Measurements from ENCODE around the gene U2AF1L4. TPM values are rescaled to one million over a fixed set of nuclear protein-coding genes. Genes with fewer than 3 reads are reported as not detected.
A peak's percentile ranks its signal among the peaks of the same experiment; 100 is the strongest.
"Not testable (repeated sequence)": the region's sequence is repeated elsewhere in the genome, so short reads cannot be mapped to it uniquely, and the experiment has no call there.

U2AF1L4 gene
- total and polyA plus RNA-seq, 4 donors = 8.8 to 37.7 (median 24.7) TPM

- 48% methylated on average over 15 of the region's 16 CpGs for WGBS (ENCODE audit: insufficient coverage)
- H3K27ac ChIP-seq (ENCODE audit: low read depth, low read length) = no peak overlapping the region
- H3K36me3 ChIP-seq (ENCODE audit: control insufficient read depth, insufficient read depth, low read length) = peaks cover 23% of the 10 kb centered on the region
- H3K9me3 ChIP-seq (ENCODE audit: control insufficient read depth, insufficient read depth, low read length) = no peaks in the 10 kb centered on the region
- H3K4me1 ChIP-seq (ENCODE audit: control insufficient read depth, insufficient read depth, low read length) = peaks cover 39% of the 10 kb centered on the region
- peak overlapping the region; percentile 4 for H3K4me3 ChIP-seq (ENCODE audit: low read depth, low read length)
- no peaks in the 10 kb centered on the region for H3K27me3 ChIP-seq (ENCODE audit: control insufficient read depth, insufficient read depth, low read length)
- DNase-seq (ENCODE audit: low read depth in 4 of 6, low spot score in 6 of 6) = peak in 1 of 6 donors; percentile 32
Observed at GRCh38 chr19:35774274-35775045, 29.2 kb upstream of the U2AF1L4 start.

- 67% methylated on average over 5 of the region's 9 CpGs for WGBS (ENCODE audit: insufficient coverage)
Observed at GRCh38 chr19:35773020-35773806, 28.0 kb upstream of the U2AF1L4 start.

GRCh38 chr19:35772362-35772761 lies 27.1 kb upstream of the U2AF1L4 start:
- H3K27me3 ChIP-seq (ENCODE audit: control insufficient read depth, insufficient read depth, low read length); H3K9me3 ChIP-seq (ENCODE audit: control insufficient read depth, insufficient read depth, low read length); H3K27ac ChIP-seq (ENCODE audit: low read depth, low read length); DNase-seq (ENCODE audit: low read depth in 4 of 6, low spot score in 6 of 6); H3K4me3 ChIP-seq (ENCODE audit: low read depth, low read length): not testable (repeated sequence)
- 94% methylated on average over 4 of the region's 5 CpGs for WGBS (ENCODE audit: insufficient coverage)
- Histone ChIP-seq H3K36me3 (ENCODE audit: control insufficient read depth, insufficient read depth, low read length) (peaks cover 14% of the 10 kb centered on the region), H3K4me1 (ENCODE audit: control insufficient read depth, insufficient read depth, low read length) (peaks cover 24% of the 10 kb centered on the region)

More at GRCh38 chr19:35773020-35773806, 28.0 kb upstream of the U2AF1L4 start:
- H3K4me3 ChIP-seq (ENCODE audit: low read depth, low read length) = no peak overlapping the region
- no peaks in the 10 kb centered on the region for H3K27me3 ChIP-seq (ENCODE audit: control insufficient read depth, insufficient read depth, low read length)
- no peak for DNase-seq (ENCODE audit: low read depth in 4 of 6, low spot score in 6 of 6)
- H3K27ac ChIP-seq (ENCODE audit: low read depth, low read length) = no peak overlapping the region
- H3K36me3 ChIP-seq (ENCODE audit: control insufficient read depth, insufficient read depth, low read length) = peaks cover 14% of the 10 kb centered on the region
- H3K9me3 ChIP-seq (ENCODE audit: control insufficient read depth, insufficient read depth, low read length) = no peaks in the 10 kb centered on the region
- peaks cover 30% of the 10 kb centered on the region for H3K4me1 ChIP-seq (ENCODE audit: control insufficient read depth, insufficient read depth, low read length)

GRCh38 chr19:35768082-35768421 lies 22.8 kb upstream of the U2AF1L4 start:
- no peak overlapping the region for H3K27ac ChIP-seq (ENCODE audit: low read depth, low read length)
- 49% methylated on average over 14 of the region's 15 CpGs for WGBS (ENCODE audit: insufficient coverage)
- H3K9me3 ChIP-seq (ENCODE audit: control insufficient read depth, insufficient read depth, low read length) = no peaks in the 10 kb centered on the region
- H3K36me3 ChIP-seq (ENCODE audit: control insufficient read depth, insufficient read depth, low read length) = peaks cover 45% of the 10 kb centered on the region
- H3K4me1 ChIP-seq (ENCODE audit: control insufficient read depth, insufficient read depth, low read length) = peaks cover 2% of the 10 kb centered on the region
- no peak overlapping the region for H3K4me3 ChIP-seq (ENCODE audit: low read depth, low read length)
- no peak for DNase-seq (ENCODE audit: low read depth in 4 of 6, low spot score in 6 of 6)
- H3K27me3 ChIP-seq (ENCODE audit: control insufficient read depth, insufficient read depth, low read length) = no peaks in the 10 kb centered on the region

GRCh38 chr19:35767288-35768081 lies 22.3 kb upstream of the U2AF1L4 start:
- no peak overlapping the region for H3K27ac ChIP-seq (ENCODE audit: low read depth, low read length)
- peaks cover 2% of the 10 kb centered on the region for H3K4me1 ChIP-seq (ENCODE audit: control insufficient read depth, insufficient read depth, low read length)
- no peak for DNase-seq (ENCODE audit: low read depth in 4 of 6, low spot score in 6 of 6)
- H3K27me3 ChIP-seq (ENCODE audit: control insufficient read depth, insufficient read depth, low read length) = no peaks in the 10 kb centered on the region
- peaks cover 48% of the 10 kb centered on the region for H3K36me3 ChIP-seq (ENCODE audit: control insufficient read depth, insufficient read depth, low read length)
- 50% methylated on average over 32 of the region's 34 CpGs for WGBS (ENCODE audit: insufficient coverage)
- no peak overlapping the region for H3K4me3 ChIP-seq (ENCODE audit: low read depth, low read length)
- H3K9me3 ChIP-seq (ENCODE audit: control insufficient read depth, insufficient read depth, low read length) = no peaks in the 10 kb centered on the region

GRCh38 chr19:35766571-35767104 lies 21.4 kb upstream of the U2AF1L4 start:
- Histone ChIP-seq H3K4me1 (ENCODE audit: control insufficient read depth, insufficient read depth, low read length) (peaks cover 2% of the 10 kb centered on the region), H3K4me3 (ENCODE audit: low read depth, low read length) (no peak overlapping the region), H3K36me3 (ENCODE audit: control insufficient read depth, insufficient read depth, low read length) (peaks cover 56% of the 10 kb centered on the region), H3K27me3 (ENCODE audit: control insufficient read depth, insufficient read depth, low read length) (no peaks in the 10 kb centered on the region), H3K9me3 (ENCODE audit: control insufficient read depth, insufficient read depth, low read length) (no peaks in the 10 kb centered on the region), H3K27ac (ENCODE audit: low read depth, low read length) (no peak overlapping the region)
- WGBS (ENCODE audit: insufficient coverage) = 80% methylated on average over 6 of the region's 11 CpGs
- no peak for DNase-seq (ENCODE audit: low read depth in 4 of 6, low spot score in 6 of 6)

GRCh38 chr19:35764432-35765315 lies 19.5 kb upstream of the U2AF1L4 start:
- DNase-seq (ENCODE audit: low read depth in 4 of 6, low spot score in 6 of 6) = no peak
- Histone ChIP-seq H3K36me3 (ENCODE audit: control insufficient read depth, insufficient read depth, low read length) (peaks cover 59% of the 10 kb centered on the region), H3K27me3 (ENCODE audit: control insufficient read depth, insufficient read depth, low read length) (no peaks in the 10 kb centered on the region), H3K4me3 (ENCODE audit: low read depth, low read length) (no peak overlapping the region), H3K4me1 (ENCODE audit: control insufficient read depth, insufficient read depth, low read length) (peaks cover 5% of the 10 kb centered on the region), H3K9me3 (ENCODE audit: control insufficient read depth, insufficient read depth, low read length) (no peaks in the 10 kb centered on the region), H3K27ac (ENCODE audit: low read depth, low read length) (no peak overlapping the region)
- 95% methylated on average over 12 of the region's 17 CpGs for WGBS (ENCODE audit: insufficient coverage)

- no peak for DNase-seq (ENCODE audit: low read depth in 4 of 6, low spot score in 6 of 6)
- Histone ChIP-seq H3K4me3 (ENCODE audit: low read depth, low read length) (no peak overlapping the region), H3K36me3 (ENCODE audit: control insufficient read depth, insufficient read depth, low read length) (peaks cover 45% of the 10 kb centered on the region), H3K9me3 (ENCODE audit: control insufficient read depth, insufficient read depth, low read length) (no peaks in the 10 kb centered on the region), H3K27ac (ENCODE audit: low read depth, low read length) (no peak overlapping the region), H3K4me1 (ENCODE audit: control insufficient read depth, insufficient read depth, low read length) (peaks cover 35% of the 10 kb centered on the region), H3K27me3 (ENCODE audit: control insufficient read depth, insufficient read depth, low read length) (no peaks in the 10 kb centered on the region)
- 97% methylated on average over 3 of the region's 4 CpGs for WGBS (ENCODE audit: insufficient coverage)
Observed at GRCh38 chr19:35760711-35761349, 15.6 kb upstream of the U2AF1L4 start.

All from spinal cord (tissue), 10 donors.